HepG2 (cell line): ENCODE results near the gene FAM161A. TPM values are rescaled to one million over a fixed set of nuclear protein-coding genes. Genes with fewer than 3 reads are reported as not detected.

Experiments
- CCDC6 ChIP-seq: sonication (generic); formaldehyde crosslinking; IDR thresholded peaks from 2 replicates; pipeline ENCODE4 v1.8.1; 2022; ENCODE audit warnings: mild to moderate bottlenecking, missing genetic modification reagents, moderate library complexity
- HIVEP1 ChIP-seq: sonication (generic); formaldehyde crosslinking; IDR thresholded peaks from 2 replicates; pipeline ENCODE4 v1.4.0; 2020; ENCODE audit warnings: mild to moderate bottlenecking, missing genetic modification reagents
- HNF4A ChIP-seq: sonication (generic); formaldehyde crosslinking; IDR thresholded peaks from 2 replicates; pipeline ENCODE4 v1.4.0; 2020; ENCODE audit warnings: missing genetic modification reagents
- IKZF1 ChIP-seq: fragments of 450-650 bp; IDR thresholded peaks from 2 replicates; pipeline ENCODE4 v1.7.1; 2016
- MIER2 ChIP-seq: IDR thresholded peaks from 2 replicates; pipeline ENCODE4 v1.6.1; 2016; ENCODE audit warnings: missing biosample characterization, missing genetic modification reagents
- NR2F6 ChIP-seq, 2 experiments: IDR thresholded peaks; 2 replicates each; pipeline ENCODE4 v1.6.1; 2016; ENCODE audit warnings: antibody characterized with exemption in 1 of 2, mild to moderate bottlenecking in 1 of 2
- PLRG1 ChIP-seq: fragments of 450-650 bp; conservative IDR thresholded peaks from 2 replicates; pipeline ENCODE4 v1.6.1; 2016
- SCMH1 ChIP-seq: sonication (generic); formaldehyde crosslinking; IDR thresholded peaks from 2 replicates; pipeline ENCODE4 v1.9.0; 2021; ENCODE audit warnings: missing genetic modification reagents, mild to moderate bottlenecking, borderline replicate concordance
- SRSF1 ChIP-seq: fragments of 200-400 bp; formaldehyde crosslinking; optimal IDR thresholded peaks from 2 replicates; pipeline ENCODE3; 2017; ENCODE audit warnings: mild to moderate bottlenecking, low read depth, low read length, moderate library complexity
- U2AF1 ChIP-seq: fragments of 200-400 bp; formaldehyde crosslinking; optimal IDR thresholded peaks from 2 replicates; pipeline ENCODE3; 2017; ENCODE audit warnings: mild to moderate bottlenecking, low read depth, low read length
- U2AF2 ChIP-seq: fragments of 200-400 bp; formaldehyde crosslinking; IDR thresholded peaks from 2 replicates; pipeline ENCODE4 v1.6.1; 2017; ENCODE audit warnings: low read depth, mild to moderate bottlenecking, low read length
- ZNF256 ChIP-seq: sonication (generic); formaldehyde crosslinking; conservative IDR thresholded peaks from 2 replicates; pipeline ENCODE4 v1.4.0; 2020; ENCODE audit warnings: missing genetic modification reagents
- ZNF263 ChIP-seq: sonication (generic); formaldehyde crosslinking; IDR thresholded peaks from 2 replicates; pipeline ENCODE4 v1.4.0; 2020; ENCODE audit warnings: missing genetic modification reagents
- ZNF33A ChIP-seq: sonication (generic); formaldehyde crosslinking; IDR thresholded peaks from 2 replicates; pipeline ENCODE4 v1.5.1; 2020; ENCODE audit warnings: missing genetic modification reagents, mild to moderate bottlenecking, moderate library complexity, borderline replicate concordance
- ZNF431 ChIP-seq: sonication (generic); formaldehyde crosslinking; IDR thresholded peaks from 2 replicates; pipeline ENCODE4 v1.9.0; 2022; ENCODE audit warnings: missing genetic modification reagents, low read depth, mild to moderate bottlenecking, borderline replicate concordance
- ZNF446 ChIP-seq: sonication (generic); formaldehyde crosslinking; IDR thresholded peaks from 2 replicates; pipeline ENCODE4 v1.5.0; 2020; ENCODE audit warnings: mild to moderate bottlenecking, missing genetic modification reagents
- ZNF550 ChIP-seq: sonication (generic); formaldehyde crosslinking; IDR thresholded peaks from 2 replicates; pipeline ENCODE4 v1.4.0; 2020; ENCODE audit warnings: mild to moderate bottlenecking, missing genetic modification reagents, borderline replicate concordance
- ZNF792 ChIP-seq: IDR thresholded peaks from 2 replicates; pipeline ENCODE4 v1.6.1; 2016
- polyA plus RNA-seq, 8 experiments: library from polyadenylated mRNA; depleted of rRNA in 3 of 8; stranded (reverse) in 7 of 8; unstranded in 1 of 8; fragments of >200 nt; fragmentation: Illumina TruSeq in 4 of 8; extraction: Trizol in 4 of 8; gene quantifications; 2 replicates each; pipeline versions ENCODE4 v1.2.1 to v1.2.3, GENCODE V29; 2011 to 2016; ENCODE audit warnings: low read depth in 4 of 8, missing spikeins in 1 of 8, mixed read lengths in 1 of 8; ENCODE audit not compliant: insufficient read depth in 1 of 8
- total RNA-seq, 5 experiments: library from RNA; depleted of rRNA; stranded (reverse); fragments of >200 nt; fragmentation: Illumina TruSeq; extraction: Trizol; gene quantifications; 2 replicates each; pipeline ENCODE4 v1.2.3, GENCODE V29; 2016; ENCODE audit warnings: low read depth in 1 of 5
- TF ChIP-seq, protein P1 (sequence below), 2 experiments: sonication (generic) in 1 of 2; formaldehyde crosslinking in 1 of 2; IDR thresholded peaks; 2 replicates each; pipeline versions ENCODE4 v1.5.1 to v1.6.1; 2011 to 2020; ENCODE audit warnings: borderline replicate concordance in 1 of 2, low read depth in 1 of 2, low read length in 1 of 2, mild to moderate bottlenecking in 1 of 2, missing genetic modification reagents in 1 of 2, moderate library complexity in 1 of 2
- TF ChIP-seq, protein P2 (sequence below): sonication (generic); formaldehyde crosslinking; IDR thresholded peaks from 2 replicates; pipeline ENCODE4 v1.5.0; 2020; ENCODE audit warnings: mild to moderate bottlenecking, missing genetic modification reagents, borderline replicate concordance
- TF ChIP-seq, protein P3 (sequence below): sonication (generic); formaldehyde crosslinking; IDR thresholded peaks from 2 replicates; pipeline ENCODE4 v1.8.1; 2023; ENCODE audit warnings: missing genetic modification reagents, inconsistent platforms, borderline replicate concordance
- TF ChIP-seq, protein P4 (sequence below): IDR thresholded peaks from 2 replicates; pipeline ENCODE4 v1.6.1; 2016; ENCODE audit warnings: control low read depth

FAM161A gene
- total and polyA plus RNA-seq, 2 of the 13 experiments (the other 11 are each of a cell fraction or from before 2014, with no cell fraction given), result 2.7 to 3.4 TPM

DNA sequence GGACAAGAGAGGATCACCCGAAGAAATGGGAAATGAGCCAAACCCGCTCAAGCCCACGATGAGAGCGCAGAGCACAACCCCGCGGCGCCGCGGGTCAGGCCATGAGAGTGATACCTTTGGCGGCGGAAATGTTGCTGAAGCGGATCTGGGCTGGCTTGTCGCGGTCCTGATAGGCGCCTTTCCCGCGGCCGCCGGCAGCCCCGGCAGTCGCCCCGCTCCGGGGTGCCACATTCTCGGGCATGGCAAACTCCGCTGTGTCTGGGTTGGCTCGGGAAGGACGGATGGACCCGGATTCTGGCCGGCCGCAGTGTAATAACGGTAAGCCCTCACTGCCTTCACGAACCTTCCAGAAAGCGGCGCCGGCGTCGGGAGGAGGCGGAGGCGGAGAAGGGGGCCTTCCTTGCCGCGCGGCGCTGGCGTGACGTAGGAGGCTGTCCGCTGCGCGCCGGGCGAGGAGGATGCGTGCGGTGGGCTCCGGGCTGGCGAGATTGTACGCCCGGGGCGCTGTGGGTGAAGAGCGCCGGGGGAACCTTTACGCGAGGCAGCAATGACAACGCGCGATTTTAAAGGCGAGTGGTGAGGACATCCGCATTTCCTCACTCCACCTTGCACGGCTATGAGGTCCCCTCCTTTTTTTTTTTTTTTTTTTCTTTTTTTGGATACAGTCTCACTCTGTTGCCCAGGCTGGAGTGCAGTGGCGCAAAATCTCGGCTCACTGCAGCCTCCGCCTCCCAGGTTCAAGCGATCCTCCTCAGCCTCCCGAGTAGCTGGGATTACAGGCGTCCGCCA lies 34.6 kb upstream of the FAM161A start, which contains the start of gene CCT4 (continued):
- TF ChIP-seq, protein P1, sequence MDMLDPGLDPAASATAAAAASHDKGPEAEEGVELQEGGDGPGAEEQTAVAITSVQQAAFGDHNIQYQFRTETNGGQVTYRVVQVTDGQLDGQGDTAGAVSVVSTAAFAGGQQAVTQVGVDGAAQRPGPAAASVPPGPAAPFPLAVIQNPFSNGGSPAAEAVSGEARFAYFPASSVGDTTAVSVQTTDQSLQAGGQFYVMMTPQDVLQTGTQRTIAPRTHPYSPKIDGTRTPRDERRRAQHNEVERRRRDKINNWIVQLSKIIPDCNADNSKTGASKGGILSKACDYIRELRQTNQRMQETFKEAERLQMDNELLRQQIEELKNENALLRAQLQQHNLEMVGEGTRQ (IDR thresholded peaks at IDR 0.05; ENCODE audit: low read depth, low read length), result no peak
- TF ChIP-seq, protein P1 (CRISPR knock-in tag; IDR thresholded peaks at IDR 0.05; ENCODE audit: borderline replicate concordance), result no peak
- TF ChIP-seq SRSF1, result peak; percentile 94
- no peak; the same call in 1 of the 2 replicates for TF ChIP-seq HNF4A (CRISPR knock-in tag)
- peak; percentile 98 for TF ChIP-seq CCDC6 (CRISPR knock-in tag)
- peak; percentile 87; the same call in 1 of the 2 replicates for TF ChIP-seq ZNF33A (CRISPR knock-in tag)
- no peak; the same call in none of the 2 replicates for TF ChIP-seq ZNF550 (CRISPR knock-in tag)
- peak; percentile 41 for TF ChIP-seq U2AF1
- peak; percentile 97 for TF ChIP-seq ZNF446
- TF ChIP-seq, protein P2, sequence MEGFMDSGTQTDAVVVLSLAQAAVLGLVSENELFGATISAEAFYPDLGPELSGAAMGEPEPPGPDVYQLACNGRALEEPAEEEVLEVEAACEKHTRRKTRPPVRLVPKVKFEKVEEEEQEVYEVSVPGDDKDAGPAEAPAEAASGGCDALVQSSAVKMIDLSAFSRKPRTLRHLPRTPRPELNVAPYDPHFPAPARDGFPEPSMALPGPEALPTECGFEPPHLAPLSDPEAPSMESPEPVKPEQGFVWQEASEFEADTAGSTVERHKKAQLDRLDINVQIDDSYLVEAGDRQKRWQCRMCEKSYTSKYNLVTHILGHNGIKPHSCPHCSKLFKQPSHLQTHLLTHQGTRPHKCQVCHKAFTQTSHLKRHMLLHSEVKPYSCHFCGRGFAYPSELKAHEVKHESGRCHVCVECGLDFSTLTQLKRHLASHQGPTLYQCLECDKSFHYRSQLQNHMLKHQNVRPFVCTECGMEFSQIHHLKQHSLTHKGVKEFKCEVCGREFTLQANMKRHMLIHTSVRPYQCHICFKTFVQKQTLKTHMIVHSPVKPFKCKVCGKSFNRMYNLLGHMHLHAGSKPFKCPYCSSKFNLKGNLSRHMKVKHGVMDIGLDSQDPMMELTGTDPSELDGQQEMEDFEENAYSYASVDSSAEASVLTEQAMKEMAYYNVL (CRISPR knock-in tag), result peak; percentile 51; the same call in 1 of the 2 replicates
- no peak for TF ChIP-seq U2AF2
- TF ChIP-seq ZNF431, result peak; percentile 89; the same call in 1 of the 2 replicates
- TF ChIP-seq MIER2 (CRISPR knock-in tag), result peak; percentile 68
- peak; percentile 64 for TF ChIP-seq ZNF263 (CRISPR knock-in tag)
- no peak for TF ChIP-seq IKZF1
- TF ChIP-seq, protein P3, sequence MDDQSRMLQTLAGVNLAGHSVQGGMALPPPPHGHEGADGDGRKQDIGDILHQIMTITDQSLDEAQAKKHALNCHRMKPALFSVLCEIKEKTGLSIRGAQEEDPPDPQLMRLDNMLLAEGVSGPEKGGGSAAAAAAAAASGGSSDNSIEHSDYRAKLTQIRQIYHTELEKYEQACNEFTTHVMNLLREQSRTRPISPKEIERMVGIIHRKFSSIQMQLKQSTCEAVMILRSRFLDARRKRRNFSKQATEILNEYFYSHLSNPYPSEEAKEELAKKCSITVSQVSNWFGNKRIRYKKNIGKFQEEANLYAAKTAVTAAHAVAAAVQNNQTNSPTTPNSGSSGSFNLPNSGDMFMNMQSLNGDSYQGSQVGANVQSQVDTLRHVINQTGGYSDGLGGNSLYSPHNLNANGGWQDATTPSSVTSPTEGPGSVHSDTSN (CRISPR knock-in tag), result no peak; the same call in 1 of the 2 replicates
- no peak for TF ChIP-seq SCMH1 (CRISPR knock-in tag)
- TF ChIP-seq, protein P4, sequence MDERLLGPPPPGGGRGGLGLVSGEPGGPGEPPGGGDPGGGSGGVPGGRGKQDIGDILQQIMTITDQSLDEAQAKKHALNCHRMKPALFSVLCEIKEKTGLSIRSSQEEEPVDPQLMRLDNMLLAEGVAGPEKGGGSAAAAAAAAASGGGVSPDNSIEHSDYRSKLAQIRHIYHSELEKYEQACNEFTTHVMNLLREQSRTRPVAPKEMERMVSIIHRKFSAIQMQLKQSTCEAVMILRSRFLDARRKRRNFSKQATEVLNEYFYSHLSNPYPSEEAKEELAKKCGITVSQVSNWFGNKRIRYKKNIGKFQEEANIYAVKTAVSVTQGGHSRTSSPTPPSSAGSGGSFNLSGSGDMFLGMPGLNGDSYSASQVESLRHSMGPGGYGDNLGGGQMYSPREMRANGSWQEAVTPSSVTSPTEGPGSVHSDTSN (CRISPR knock-in tag), result no peak
- peak; percentile 95; the same call in 1 of the 2 replicates for TF ChIP-seq HIVEP1 (CRISPR knock-in tag)
- TF ChIP-seq ZNF256 (CRISPR knock-in tag), result no peak; the same call in 1 of the 2 replicates
- TF ChIP-seq PLRG1, result no peak
- TF ChIP-seq ZNF792 (CRISPR knock-in tag), result peak; percentile 94
- no peak for TF ChIP-seq NR2F6 (IDR thresholded peaks at IDR 0.05)
- TF ChIP-seq NR2F6 (CRISPR knock-in tag; IDR thresholded peaks at IDR 0.05), result peak; percentile 55
